Ascending aorta (tissue), 2 donors: ENCODE results near the gene ELOVL6. TPM values are rescaled to one million over a fixed set of nuclear protein-coding genes. Genes with fewer than 3 reads are reported as not detected.

ENCODE experiments used
- DNase-seq, 2 donors: peaks; one replicate each; pipeline ENCODE4 v3.0.0-alpha.2; 2019; ENCODE audit warnings: low spot score in 2 of 2
- H3K27ac ChIP-seq, 2 donors: fragments of 200-600 bp; sonication (generic); one replicate each; pipeline ENCODE4 v1.5.1; 2016 to 2017; ENCODE audit warnings: mild to moderate bottlenecking in 1 of 2
- H3K27me3 ChIP-seq: fragments of 200-600 bp; sonication (generic); one replicate; pipeline ENCODE4 v1.5.1; 2017
- H3K36me3 ChIP-seq, 2 donors: fragments of 200-600 bp; sonication (generic); one replicate each; pipeline ENCODE4 v1.5.1; 2016
- H3K4me1 ChIP-seq, 2 donors: fragments of 200-600 bp; sonication (generic); one replicate each; pipeline ENCODE4 v1.5.1; 2016 to 2017; ENCODE audit warnings: mild to moderate bottlenecking in 1 of 2
- H3K4me3 ChIP-seq, 2 donors: fragments of 200-600 bp; sonication (generic); one replicate each; pipeline ENCODE4 v1.5.1; 2016 to 2017; ENCODE audit warnings: mild to moderate bottlenecking in 1 of 2
- H3K9me3 ChIP-seq, 2 donors: fragments of 200-600 bp; sonication (generic); one replicate each; pipeline ENCODE4 v1.5.1; 2016
- intact Hi-C: fragments of 100-400 bp; cut with DNase I; formaldehyde crosslinking; loops from one replicate; pipeline ENCODE4 v1.15.1; 2023
- total RNA-seq: library from RNA; depleted of rRNA; stranded (reverse); fragments of >200 nt; gene quantifications from one replicate; pipeline ENCODE4 v1.1.0, GENCODE V29; 2016
- TF ChIP-seq, protein P1 (sequence below), 3 experiments: fragments of 200-600 bp in 2 of 3; fragments of 450-650 bp in 1 of 3; sonication (generic) in 2 of 3; IDR thresholded peaks; one replicate each; pipeline ENCODE4 v1.5.1; 2016 to 2019; ENCODE audit warnings: antibody characterized with exemption in 3 of 3, mild to moderate bottlenecking in 1 of 3, moderate library complexity in 1 of 3

The ELOVL6 gene
- total RNA-seq, 1 donor from 2014 or later = 0.64 TPM

DNA sequence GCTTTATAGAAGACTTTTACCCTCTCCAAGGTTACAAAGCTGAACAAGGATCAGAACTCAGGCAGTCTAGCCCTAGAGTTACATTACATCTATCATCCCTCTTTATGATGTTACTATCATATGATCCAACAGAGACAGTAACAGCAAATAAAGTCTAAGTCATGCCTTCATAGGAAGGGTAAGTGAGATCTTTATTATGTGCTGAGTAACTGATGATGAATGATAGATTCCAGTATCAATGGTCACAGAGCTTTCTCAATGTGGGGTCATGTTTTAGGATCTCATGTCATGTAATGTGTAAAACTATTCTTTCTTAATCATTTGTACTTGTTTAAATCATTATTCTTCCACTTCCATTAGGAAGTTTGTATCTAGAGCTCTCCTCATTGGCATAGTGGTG, 22.8 kb downstream of the ELOVL6 start:
- Histone ChIP-seq H3K27me3 (no peaks in the 10 kb centered on the region), H3K4me3 (no peak overlapping the region), H3K4me1 (no peaks in the 10 kb centered on the region), H3K9me3 (no peaks in the 10 kb centered on the region), H3K27ac (no peak overlapping the region), H3K36me3 (no peaks in the 10 kb centered on the region)
- no peak for DNase-seq
- intact Hi-C loops = no loop called here
- TF ChIP-seq, protein P1, sequence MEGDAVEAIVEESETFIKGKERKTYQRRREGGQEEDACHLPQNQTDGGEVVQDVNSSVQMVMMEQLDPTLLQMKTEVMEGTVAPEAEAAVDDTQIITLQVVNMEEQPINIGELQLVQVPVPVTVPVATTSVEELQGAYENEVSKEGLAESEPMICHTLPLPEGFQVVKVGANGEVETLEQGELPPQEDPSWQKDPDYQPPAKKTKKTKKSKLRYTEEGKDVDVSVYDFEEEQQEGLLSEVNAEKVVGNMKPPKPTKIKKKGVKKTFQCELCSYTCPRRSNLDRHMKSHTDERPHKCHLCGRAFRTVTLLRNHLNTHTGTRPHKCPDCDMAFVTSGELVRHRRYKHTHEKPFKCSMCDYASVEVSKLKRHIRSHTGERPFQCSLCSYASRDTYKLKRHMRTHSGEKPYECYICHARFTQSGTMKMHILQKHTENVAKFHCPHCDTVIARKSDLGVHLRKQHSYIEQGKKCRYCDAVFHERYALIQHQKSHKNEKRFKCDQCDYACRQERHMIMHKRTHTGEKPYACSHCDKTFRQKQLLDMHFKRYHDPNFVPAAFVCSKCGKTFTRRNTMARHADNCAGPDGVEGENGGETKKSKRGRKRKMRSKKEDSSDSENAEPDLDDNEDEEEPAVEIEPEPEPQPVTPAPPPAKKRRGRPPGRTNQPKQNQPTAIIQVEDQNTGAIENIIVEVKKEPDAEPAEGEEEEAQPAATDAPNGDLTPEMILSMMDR (IDR thresholded peaks at IDR 0.05) = no peak

DNA sequence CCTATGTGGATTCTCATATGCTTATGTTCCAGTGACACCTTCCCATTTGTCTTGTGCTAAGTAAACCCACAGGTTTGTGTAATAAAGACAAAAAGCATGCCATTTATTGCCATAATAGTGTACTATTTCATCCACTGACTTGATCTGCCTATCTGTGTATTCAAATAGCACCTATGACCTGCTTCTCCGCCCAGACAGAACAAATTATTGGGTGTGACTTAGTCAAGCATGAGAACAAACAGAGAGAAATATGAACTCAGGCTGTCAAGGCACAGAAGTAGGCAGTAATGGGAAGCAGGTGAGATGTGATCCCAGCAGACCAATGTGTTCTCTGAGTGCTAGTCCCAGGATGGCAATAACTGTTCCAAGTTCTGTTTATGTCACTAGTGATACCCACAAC, 25.4 kb downstream of the ELOVL6 start:
- Histone ChIP-seq H3K27ac (no peak overlapping the region), H3K27me3 (no peaks in the 10 kb centered on the region), H3K9me3 (no peaks in the 10 kb centered on the region), H3K36me3 (no peaks in the 10 kb centered on the region), H3K4me1 (no peaks in the 10 kb centered on the region), H3K4me3 (no peak overlapping the region)
- intact Hi-C loops = no loop called here
- DNase-seq = no peak
- TF ChIP-seq, protein P1 (IDR thresholded peaks at IDR 0.05) = no peak

DNA sequence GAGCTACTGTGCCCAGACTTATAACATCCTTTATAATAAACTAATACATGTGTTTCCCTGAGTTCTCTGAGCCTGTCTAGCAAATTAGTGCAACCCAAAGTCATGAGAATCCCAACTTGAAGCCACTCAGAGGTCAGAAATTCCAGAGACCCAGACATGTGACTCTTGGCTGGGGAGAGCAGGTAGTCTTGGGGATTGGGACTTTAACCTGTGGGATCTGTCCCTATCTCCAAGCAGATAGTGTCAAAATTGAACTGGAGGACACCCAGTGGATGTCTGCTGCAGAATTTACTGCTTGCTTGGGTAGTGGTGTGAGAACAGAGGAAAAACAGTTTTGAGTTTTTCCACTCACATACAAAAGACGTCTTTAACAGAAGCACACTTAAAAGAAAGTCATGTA, 26.4 kb downstream of the ELOVL6 start:
- no peaks in the 10 kb centered on the region for H3K4me1 ChIP-seq
- DNase-seq = no peak
- no peaks in the 10 kb centered on the region for H3K36me3 ChIP-seq
- no peaks in the 10 kb centered on the region for H3K9me3 ChIP-seq
- TF ChIP-seq, protein P1 (IDR thresholded peaks at IDR 0.05) = no peak
- intact Hi-C loops = no loop called here
- no peaks in the 10 kb centered on the region for H3K27me3 ChIP-seq
- no peak overlapping the region for H3K27ac ChIP-seq
- H3K4me3 ChIP-seq = no peak overlapping the region

DNA sequence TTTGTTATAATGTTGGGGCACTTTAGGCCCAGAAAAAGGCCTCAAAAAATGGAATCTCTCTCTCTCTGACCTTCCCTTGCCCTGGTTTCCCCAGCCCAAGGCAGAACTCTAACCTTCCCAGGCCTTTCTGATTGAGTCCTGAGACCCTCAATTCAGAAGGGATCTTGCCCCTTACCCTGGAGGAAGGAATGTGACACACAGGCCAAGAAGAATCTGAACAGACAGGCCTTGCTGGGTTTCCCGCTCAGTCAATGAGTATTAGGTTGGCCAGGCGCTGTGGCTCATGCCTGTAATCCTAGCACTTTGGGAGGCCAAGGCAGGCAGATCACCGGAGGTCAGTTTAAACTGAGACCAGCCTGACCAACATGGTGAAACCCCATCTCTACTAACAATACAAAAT, 27.6 kb downstream of the ELOVL6 start:
- H3K4me3 ChIP-seq = no peak overlapping the region
- no peak overlapping the region for H3K27ac ChIP-seq
- H3K4me1 ChIP-seq = no peaks in the 10 kb centered on the region
- H3K9me3 ChIP-seq = no peaks in the 10 kb centered on the region
- no peak for DNase-seq
- intact Hi-C loops = no loop called here
- H3K36me3 ChIP-seq = no peaks in the 10 kb centered on the region
- H3K27me3 ChIP-seq = no peaks in the 10 kb centered on the region
- TF ChIP-seq, protein P1 (IDR thresholded peaks at IDR 0.05) = no peak

DNA sequence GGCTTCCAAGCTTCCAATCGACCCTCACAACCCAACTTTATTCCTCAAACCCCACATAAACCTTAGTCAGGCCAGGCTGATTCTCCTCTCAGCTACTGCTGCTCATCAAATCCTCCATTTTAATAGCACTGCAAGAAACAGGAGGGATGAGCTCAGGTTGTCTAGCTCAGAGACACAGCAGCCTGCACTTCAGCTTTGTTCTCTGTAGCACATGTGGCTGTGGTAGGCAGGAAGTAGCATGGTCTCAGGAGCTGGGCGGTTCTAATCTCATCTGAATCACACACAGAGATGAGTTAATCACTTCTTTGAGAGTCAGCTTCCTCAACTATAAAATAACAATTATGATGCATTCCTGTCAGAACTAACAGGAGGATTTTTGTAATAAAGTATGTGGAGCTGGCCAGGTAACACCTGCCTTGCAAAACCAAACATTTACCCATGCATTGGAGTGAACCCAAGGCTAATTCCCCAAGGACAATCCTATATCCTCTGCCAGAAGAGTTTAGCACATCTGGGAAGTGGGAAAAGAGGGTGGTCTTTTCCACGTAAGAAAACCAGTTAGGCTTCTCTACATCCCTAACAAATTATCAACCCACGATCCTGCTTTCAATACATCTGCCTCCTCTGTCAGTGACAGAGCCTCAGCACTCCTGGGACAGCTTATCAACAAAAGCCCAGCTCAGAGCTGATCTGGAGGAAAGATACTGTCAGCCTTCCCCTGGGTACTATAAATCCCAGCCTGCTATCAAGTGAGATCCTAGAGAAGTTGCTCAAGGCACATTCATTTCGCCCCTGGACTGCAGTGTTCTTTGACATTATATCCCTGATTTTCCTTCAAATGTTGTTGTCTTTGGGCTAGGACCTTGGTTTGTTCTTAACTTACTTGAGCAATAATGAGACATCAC, 32.8 kb downstream of the ELOVL6 start:
- peaks cover 0 to 3% of the 10 kb centered on the region in 2 donors for H3K4me1 ChIP-seq
- intact Hi-C loops = loop anchor here (2.0 kb wide), 1 partner anchor 31 kb away; no protein-coding TSS in a partner anchor
- H3K27ac ChIP-seq = no peak overlapping the region
- H3K4me3 ChIP-seq = no peak overlapping the region
- H3K36me3 ChIP-seq = no peaks in the 10 kb centered on the region
- no peaks in the 10 kb centered on the region for H3K9me3 ChIP-seq
- TF ChIP-seq, protein P1 (IDR thresholded peaks at IDR 0.05) = no peak
- DNase-seq = no peak
- H3K27me3 ChIP-seq = no peaks in the 10 kb centered on the region
